Activated CD4-positive, alpha-beta T cell treated with anti-CD3 and anti-CD28 coated beads for 4 hours (primary cell): Measurements from ENCODE around the gene SERHL2.
"Not testable (repeated sequence)": the region's sequence is repeated elsewhere in the genome, so short reads cannot be mapped to it uniquely, and the experiment has no call there.

ENCODE experiments used
- DNase-seq, 2 donors: peaks; one replicate each; pipeline ENCODE4 v3.0.0-alpha.2; 2020

Gene SERHL2

DNA sequence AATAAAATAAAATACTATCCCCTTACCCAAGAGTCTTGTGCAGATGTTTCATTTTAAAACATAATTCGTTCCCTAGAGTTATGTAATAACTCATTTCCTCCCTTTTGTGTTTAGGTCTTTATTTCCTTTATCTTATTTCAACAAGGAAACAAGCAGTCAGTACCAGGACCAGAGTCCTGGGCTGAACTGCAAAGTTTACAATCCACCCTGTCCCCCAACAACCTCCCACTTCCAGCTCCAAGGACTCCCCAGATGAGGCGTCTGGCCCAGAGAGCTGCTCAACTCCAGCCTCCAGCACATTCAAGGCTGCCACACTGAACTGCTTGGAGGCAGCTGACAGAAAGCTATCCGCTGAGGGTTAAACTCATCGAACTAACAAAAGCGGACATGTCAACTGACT lies 56.4 kb downstream of the SERHL2 start:
- DNase-seq = no peak

DNA sequence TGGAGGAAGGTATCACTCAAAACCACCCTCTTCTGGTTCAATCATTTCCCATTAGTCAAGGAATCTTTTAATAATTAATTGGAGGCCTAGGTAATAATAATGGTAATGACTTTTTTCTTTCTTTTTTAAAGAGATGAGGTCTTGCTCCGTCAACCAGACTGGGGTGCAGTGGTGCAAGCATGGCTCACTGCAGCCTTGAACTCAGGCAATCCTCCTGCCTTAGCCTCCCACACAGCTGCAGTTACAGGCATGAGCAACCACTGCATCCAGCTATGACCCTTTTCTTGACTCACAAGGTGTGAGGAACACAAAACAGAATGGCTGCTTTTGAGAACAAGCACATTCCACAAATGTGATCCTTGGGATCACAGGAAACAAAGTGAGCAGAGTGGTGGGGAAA lies 57.3 kb downstream of the SERHL2 start:
- no peak for DNase-seq

DNA sequence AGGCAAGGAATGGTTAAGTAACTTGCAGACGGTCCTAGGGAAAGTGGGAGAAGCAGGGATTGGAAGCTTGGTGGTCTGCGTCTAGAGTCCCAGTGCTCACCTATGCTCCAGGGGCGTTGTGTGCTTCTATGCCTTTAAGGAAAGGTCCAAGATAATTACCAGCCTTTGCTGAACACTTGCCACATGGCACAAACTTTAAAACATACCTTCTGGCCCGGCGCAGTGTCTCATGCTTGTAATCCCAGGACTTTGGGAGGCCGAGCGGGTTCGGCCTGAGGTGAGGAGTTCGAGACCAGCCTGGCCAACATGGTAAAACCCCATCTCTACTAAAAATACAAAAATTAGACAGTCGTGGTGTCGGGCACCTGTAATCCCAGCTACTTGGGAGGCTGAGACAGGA lies 58.6 kb downstream of the SERHL2 start:
- DNase-seq = no peak

DNA sequence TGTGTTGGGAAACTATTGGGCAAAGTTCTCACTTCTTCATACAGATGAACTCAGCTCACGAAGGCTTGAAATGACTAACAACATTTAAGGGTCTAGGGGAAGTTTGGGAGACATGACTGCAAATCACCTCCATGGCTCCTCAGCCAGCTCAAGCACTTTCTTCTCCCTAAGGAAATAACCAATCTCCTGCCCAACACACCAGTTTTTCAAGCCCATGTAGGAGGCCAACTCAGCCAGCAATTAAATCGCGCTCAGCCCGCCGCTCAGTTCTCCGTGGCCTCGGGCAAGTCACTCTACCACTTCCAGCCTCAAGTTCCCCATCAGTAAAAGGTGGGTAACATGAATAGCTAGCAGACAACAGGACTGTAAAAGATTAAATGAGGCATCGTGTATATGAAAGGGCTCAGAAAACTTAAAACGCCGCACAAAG lies 60.1 kb downstream of the SERHL2 start:
- DNase-seq = peak in 1 of 2 donors; percentile 18

DNA sequence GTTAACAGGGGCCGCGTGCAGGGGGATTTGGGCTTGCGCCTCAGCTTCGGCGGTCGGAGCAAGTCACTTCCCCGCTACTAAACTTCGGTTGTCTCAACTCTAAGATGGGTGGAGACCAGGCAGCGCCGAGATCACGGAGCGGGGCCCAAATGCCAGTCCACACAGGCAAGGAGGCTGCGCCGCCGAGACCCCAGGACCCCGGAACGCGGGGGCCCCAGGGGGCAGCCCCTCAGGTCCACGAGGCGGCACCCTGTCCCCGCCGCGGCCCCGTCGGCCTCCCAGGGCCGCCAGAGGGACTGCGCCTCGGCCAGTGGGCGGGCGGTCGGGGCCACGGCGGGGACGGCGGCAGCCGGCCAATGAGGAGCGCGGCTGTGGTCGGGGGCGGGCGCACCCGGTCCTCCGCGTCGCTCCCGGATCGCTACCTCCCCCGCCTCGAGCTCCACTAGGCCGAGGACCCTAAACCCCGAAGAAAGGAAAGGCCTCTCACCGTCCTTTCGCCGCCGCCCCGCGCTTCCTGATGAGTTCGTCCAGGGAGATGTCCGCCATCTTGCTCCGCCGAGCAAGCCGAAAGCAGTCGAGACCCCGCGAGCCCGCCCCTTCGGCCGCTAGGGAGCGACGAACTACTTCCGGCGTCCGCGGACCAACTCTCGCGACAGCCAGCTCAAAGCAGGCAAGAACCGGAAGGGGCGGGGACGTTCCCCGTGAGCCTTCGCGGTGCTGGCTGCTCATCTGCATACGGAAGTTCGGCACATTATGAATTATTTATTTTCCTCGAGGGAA lies 60.7 kb downstream of the SERHL2 start, which contains the start of gene POLDIP3:
Gene POLDIP3 (minus strand): TSS at position 572 of the 780 bp plus-strand sequence. CDS start 26 bp downstream, at position 546.
- peak; percentile 98 to 99 for DNase-seq

DNA sequence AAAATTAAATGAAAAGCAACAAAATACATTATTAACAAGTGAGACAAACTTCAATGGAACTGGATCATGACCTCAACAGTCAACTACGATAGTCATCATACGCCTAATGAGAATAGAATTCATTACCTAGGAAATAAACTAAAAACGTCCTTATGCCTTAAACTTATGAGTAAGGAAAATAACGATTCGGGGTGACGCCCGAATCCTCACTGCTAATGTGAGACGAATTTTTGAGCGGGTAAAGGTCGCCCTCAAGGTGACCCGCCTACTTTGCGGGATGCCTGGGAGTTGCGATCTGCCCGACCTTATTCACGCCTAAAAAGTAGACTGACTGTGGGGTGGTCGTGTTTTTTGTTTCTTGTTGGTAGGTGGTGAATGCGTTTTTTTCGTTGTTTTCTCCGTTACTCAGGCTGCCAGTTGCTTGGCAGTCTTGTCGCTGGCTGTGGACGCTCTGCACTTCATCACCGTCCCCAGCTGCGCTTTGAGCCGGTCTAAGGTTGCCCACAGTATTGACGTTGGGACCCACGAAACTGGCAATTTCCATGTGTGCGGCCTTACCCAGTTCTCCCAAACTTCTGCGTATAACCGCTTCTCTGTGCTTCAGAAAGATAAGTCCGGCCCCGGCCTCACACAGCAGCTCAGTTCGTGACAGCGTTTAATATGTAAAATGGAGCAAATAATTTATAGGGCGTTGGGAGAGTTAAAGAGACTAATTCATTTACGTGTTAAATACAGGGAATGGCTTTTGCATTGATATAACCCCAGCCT lies 61.5 kb downstream of the SERHL2 start:
- DNase-seq = peak; percentile 77 to 84

DNA sequence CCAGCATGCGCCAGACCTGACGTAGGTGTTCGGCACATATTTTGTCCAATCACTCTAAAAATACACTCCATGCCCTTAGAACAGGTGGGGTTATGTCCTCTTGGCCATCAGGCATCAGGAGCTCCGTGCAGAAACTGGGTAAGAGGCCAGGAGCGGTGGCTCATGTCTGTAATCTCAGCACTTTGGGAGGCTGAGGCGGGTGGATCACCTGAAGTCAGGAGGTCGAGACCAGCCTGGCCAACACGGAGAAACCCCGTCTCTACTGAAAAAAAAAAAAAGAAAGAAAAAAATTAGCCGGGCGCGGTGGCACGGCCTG lies 62.1 kb downstream of the SERHL2 start:
- not testable (repeated sequence) for DNase-seq

DNA sequence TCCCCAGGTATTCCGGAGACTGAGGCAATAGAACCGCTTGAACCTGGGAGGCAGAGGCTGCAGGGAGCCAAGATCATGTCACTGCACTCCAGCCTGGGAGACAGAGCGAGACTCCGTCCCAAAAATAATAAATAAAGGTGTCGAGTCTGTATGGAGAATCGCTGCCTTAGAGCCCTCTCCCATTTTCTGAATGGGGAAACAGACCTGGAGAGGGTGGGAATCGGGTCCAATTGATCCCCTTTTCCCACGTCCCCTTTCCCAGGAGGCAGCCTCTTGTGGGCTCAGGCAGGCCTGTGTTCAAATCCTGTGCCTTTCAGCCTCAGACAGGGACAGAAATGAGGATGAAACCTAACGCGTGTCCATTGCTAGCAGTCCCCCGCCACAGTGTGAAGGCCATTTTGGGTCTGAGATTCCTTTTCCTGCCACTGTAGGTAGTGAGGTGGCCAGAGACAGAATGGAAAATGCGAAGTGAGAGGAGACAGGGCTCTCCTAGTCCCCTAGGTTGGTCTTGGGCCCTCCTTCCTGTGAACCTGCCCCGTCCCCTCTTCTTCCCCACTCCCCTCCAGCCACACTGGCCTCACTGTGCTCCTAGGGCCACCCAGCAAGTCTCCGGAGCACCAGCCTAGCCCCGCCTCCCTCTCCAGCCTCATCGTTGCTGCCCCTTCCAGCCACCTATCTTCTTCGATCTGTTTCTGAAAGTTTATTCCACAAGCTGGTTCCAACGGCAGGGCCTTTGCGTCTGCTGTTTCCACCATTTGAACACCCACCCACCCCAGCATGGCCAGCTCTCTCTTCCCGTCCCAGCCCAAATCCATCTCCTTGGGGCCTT lies 63.6 kb downstream of the SERHL2 start:
- no peak for DNase-seq

DNA sequence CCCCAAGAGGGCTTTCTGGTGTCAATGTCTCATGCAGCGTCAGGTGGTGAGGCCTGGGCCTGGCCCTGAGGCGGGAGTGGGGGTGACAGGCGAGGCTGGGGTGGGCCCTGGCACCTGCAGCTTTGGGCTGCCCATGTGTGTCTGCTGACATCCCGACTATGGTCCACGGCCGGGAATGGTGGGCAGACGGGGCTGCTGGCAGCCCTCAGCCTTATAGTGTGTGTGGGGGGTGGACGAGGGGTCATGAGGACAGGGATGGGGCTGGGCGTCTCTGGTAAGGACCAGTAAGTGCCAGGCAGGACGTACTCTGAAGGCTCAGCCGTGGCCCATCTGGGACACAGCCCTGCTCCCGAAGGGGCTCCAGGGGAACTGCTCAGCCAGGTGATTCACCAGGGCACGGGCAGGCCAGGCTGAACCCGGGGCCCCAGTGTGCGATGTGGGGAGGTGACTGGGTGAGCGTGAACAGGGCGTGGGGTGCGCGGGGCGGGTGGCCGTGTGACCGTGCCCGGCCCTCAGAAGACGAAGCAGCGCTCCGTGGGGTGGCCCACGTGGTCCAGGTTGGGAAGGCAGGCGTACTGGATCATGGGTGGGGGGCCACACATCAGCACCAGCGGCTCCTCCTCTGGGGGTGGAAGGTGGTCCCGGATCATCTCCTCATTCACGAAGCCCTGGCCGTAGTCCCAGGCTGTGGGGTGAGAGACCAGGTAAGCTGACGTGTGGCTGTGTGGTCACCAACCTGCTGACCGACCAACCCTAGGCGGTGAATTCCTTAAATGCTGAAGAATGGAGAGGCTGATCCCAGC lies 65.7 kb downstream of the SERHL2 start:
- no peak for DNase-seq

DNA sequence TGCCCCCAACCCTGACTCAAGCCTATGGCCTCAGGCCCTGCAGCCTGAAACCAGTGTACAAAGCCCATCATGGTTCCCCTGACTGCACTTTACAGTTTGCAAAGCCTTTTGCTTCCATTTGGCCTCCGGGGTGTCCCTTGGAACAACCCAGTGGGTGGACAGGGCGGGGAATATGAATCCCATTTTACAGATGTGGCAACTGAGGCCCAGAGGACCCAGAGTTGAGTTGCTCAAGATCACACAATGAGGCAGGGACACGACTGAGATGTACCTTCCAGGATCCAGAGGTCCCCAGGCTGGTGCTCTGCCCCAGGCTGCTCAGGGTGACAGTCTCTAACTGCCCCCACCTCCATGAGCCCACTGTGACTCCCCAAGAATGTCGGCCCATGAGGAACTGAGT lies 66.3 kb downstream of the SERHL2 start:
- no peak for DNase-seq

DNA sequence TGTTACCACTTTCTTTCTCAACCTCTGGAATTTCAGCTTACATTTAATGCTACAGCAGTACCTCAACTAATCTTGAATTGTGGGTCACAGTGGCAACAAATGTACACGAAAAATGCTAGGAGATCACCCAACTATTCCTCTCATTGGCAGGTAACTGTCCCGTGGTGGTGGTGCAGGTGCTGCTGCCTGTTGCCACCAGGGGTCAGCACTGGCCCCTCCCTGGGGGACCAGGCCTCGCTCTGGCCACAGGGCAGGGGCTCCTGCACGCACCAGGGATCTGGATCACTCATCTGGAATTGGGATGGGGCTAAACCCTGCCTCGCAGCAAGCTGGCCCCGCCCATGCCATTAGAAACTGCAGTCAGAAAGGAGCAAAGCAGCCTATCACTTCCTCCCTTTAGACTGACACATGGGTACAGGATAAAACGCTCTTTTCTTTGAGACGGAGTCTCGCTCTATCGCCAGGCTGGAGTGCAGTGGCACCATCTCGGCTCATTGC lies 67.8 kb downstream of the SERHL2 start:
- DNase-seq = peak; percentile 43 to 48

DNA sequence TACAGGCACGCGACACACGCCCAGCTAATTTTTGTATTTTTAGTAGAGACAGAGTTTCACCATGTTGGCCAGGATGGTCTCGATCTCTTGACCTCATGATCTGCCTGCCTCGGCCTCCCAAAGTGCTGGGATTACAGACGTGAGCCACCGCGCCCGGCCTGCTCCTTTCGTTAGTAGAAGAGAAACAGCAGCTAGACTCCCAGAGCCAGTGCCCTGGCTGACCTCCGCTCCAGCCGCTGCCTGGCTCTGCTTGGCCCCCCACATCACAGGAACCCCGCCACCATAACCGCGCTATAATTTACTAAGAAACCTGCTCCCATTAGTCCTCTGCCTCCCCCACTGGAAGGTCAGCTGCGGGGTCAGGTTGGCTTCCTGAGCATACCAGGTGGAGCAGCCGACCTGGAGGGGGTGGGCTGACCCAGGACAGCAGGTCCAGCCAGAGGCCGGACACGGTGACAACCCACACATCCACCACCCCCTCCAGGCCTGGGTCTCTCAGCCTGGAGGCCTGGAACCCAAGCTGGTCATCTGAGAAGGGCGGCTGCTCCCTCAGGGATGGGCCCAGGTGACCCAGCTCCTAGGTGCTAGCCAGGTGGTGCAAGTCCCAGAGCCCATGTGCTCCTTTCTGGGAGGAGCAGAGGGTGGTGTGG lies 68.4 kb downstream of the SERHL2 start:
- DNase-seq = no peak

DNA sequence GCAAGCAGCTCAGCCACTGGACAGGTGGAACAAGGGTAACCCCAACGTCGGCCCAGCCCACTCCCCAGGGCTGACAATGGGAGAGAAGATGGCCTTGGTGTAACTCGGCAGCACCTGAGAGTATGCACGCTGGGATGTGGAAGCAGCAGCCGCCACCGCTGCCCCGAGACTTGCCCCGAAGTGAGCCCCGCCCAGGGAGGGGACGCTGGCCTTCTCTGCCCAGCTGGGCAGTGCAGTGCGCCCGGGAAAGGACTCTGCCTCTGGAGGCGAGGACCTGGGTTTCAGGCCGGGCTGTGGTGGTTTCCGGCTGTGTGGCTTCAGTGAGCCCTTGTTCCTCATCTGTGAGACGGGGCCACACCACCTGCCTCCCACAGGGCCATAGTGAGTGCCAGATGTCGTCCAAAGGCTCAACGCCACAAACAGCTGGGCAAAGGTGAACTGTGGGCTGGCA lies 69.6 kb downstream of the SERHL2 start:
- no peak for DNase-seq
